DOHH2 (cell line): ENCODE results near the gene SMPD1.

Source experiments
- H3F3A ChIP-seq: fragments of 200-600 bp; sonication (generic), shearing (Covaris generic); 2 replicates; pipeline ENCODE4 v1.6.0; 2016; ENCODE audit warnings: antibody characterized with exemption, mild to moderate bottlenecking; ENCODE audit not compliant: control insufficient read depth, insufficient read depth
- H3K27ac ChIP-seq: fragments of 200-600 bp; sonication (generic); 2 replicates; pipeline ENCODE4 v1.5.1; 2014; ENCODE audit warnings: low read depth, mild to moderate bottlenecking, low read length, moderate library complexity
- H3K27me3 ChIP-seq: fragments of 200-600 bp; sonication (generic); 2 replicates; pipeline ENCODE4 v1.6.1; 2014; ENCODE audit warnings: mild to moderate bottlenecking, low read length, mixed read lengths; ENCODE audit not compliant: control insufficient read depth
- H3K36me3 ChIP-seq: fragments of 200-600 bp; sonication (generic); 2 replicates; pipeline ENCODE4 v1.6.1; 2014; ENCODE audit warnings: mild to moderate bottlenecking, low read length, moderate library complexity, mixed read lengths; ENCODE audit not compliant: control insufficient read depth
- H3K4me1 ChIP-seq: fragments of 200-600 bp; sonication (generic); 2 replicates; pipeline ENCODE4 v1.6.1; 2014; ENCODE audit warnings: mild to moderate bottlenecking, low read length, mixed read lengths; ENCODE audit not compliant: control insufficient read depth
- H3K4me2 ChIP-seq: fragments of 200-600 bp; sonication (generic); 2 replicates; pipeline ENCODE4 v1.6.0; 2014; ENCODE audit warnings: mild to moderate bottlenecking, low read length, moderate library complexity
- H3K4me3 ChIP-seq: fragments of 200-600 bp; sonication (generic); 2 replicates; pipeline ENCODE4 v1.5.1; 2014; ENCODE audit warnings: mild to moderate bottlenecking, low read length, mixed read lengths
- H3K79me2 ChIP-seq: fragments of 200-600 bp; sonication (generic); 2 replicates; pipeline ENCODE4 v1.6.1; 2014; ENCODE audit warnings: mild to moderate bottlenecking, low read length, mixed read lengths; ENCODE audit not compliant: control insufficient read depth
- H3K9me2 ChIP-seq: fragments of 200-600 bp; sonication (generic); replicated peaks from 2 replicates; pipeline ENCODE4 v1.6.1; 2014; ENCODE audit warnings: mild to moderate bottlenecking, low read length, mixed read lengths; ENCODE audit not compliant: control insufficient read depth
- H3K9me3 ChIP-seq: fragments of 200-600 bp; sonication (generic); 2 replicates; pipeline ENCODE4 v1.6.1; 2014; ENCODE audit warnings: antibody characterized with exemption, low read length, mixed read lengths; ENCODE audit not compliant: control insufficient read depth, insufficient read depth
- H4K20me1 ChIP-seq: fragments of 200-600 bp; sonication (generic); 2 replicates; pipeline ENCODE4 v1.6.0; 2014; ENCODE audit warnings: low read depth, mild to moderate bottlenecking, antibody characterized with exemption, low read length, moderate library complexity; ENCODE audit not compliant: control insufficient read depth, insufficient read depth
- EZH2phosphoT487 ChIP-seq: fragments of 200-600 bp; sonication (generic); IDR thresholded peaks from 2 replicates; pipeline ENCODE4 v1.6.1; 2017; ENCODE audit warnings: borderline replicate concordance, mild to moderate bottlenecking, antibody characterized with exemption, low read length, moderate library complexity, mixed read lengths
- TF ChIP-seq, protein P1 (sequence below): fragments of 200-600 bp; sonication (generic); IDR thresholded peaks from one replicate; pipeline ENCODE4 v1.5.1; 2014; ENCODE audit warnings: antibody characterized with exemption, mild to moderate bottlenecking, low read depth, low read length; ENCODE audit not compliant: poor library complexity, severe bottlenecking

SMPD1 gene

DNA sequence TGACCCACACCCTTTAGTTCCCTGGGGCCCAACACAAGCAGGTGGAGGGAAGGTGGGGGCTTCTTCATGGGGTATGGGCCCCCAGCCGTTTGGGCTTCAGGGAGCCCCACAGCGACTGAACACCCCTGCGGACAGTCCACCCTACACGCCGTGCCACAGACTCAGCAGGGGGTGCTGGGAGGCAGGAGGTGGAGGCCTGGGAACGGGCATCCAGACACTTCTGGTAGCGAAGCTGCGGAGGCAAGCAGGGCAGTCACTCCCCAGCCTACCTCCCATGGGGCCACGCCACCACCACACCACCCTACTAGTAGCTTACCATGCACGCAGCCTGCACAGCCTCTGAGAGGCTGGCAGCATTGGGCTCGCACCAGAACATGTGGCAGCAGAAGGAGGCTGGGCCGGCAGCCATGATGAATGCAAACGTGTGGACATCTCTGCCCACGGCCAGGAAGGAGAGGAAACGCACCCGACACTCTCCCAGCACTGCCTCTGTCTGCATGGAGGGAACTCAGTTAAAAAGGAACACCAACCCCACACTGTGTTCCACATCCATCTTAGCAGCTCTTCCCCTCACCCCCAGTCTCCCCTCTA, 5.3 kb downstream of the SMPD1 start:
- no peaks in the 10 kb centered on the region for H3K9me3 ChIP-seq
- H3K27me3 ChIP-seq, result no peaks in the 10 kb centered on the region
- H3K36me3 ChIP-seq, result no peaks in the 10 kb centered on the region
- peaks cover 6% of the 10 kb centered on the region for H3K4me1 ChIP-seq
- H3F3A ChIP-seq, result no peaks in the 10 kb centered on the region
- H3K4me2 ChIP-seq, result no peak overlapping the region
- H3K9me2 ChIP-seq, result no peaks in the 10 kb centered on the region
- H3K79me2 ChIP-seq, result no peaks in the 10 kb centered on the region
- no peaks in the 10 kb centered on the region for H4K20me1 ChIP-seq
- TF ChIP-seq, protein P1, sequence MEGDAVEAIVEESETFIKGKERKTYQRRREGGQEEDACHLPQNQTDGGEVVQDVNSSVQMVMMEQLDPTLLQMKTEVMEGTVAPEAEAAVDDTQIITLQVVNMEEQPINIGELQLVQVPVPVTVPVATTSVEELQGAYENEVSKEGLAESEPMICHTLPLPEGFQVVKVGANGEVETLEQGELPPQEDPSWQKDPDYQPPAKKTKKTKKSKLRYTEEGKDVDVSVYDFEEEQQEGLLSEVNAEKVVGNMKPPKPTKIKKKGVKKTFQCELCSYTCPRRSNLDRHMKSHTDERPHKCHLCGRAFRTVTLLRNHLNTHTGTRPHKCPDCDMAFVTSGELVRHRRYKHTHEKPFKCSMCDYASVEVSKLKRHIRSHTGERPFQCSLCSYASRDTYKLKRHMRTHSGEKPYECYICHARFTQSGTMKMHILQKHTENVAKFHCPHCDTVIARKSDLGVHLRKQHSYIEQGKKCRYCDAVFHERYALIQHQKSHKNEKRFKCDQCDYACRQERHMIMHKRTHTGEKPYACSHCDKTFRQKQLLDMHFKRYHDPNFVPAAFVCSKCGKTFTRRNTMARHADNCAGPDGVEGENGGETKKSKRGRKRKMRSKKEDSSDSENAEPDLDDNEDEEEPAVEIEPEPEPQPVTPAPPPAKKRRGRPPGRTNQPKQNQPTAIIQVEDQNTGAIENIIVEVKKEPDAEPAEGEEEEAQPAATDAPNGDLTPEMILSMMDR, result no peak
- no peak for TF ChIP-seq EZH2phosphoT487
- H3K27ac ChIP-seq, result no peak overlapping the region
- no peak overlapping the region for H3K4me3 ChIP-seq

DNA sequence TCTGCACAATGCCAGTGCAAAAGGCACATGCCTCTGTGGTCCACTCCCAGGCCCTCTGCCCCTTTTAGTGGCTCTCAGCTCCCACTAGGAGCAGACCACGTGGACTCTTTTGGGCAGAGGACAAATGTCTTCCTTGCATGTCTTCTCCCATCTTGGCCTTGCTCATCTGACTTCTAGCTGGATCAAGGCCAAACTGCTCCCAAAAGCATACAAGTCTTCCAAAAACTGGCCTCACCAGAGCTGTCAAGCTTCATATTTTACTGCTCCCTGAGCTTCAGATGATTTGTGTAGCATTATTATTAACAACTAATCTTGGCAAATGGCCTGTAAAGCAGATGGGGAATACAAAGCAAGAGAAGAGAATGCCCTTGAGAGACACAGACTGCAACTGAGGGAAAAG, 6.9 kb downstream of the SMPD1 start:
- Histone ChIP-seq H3K27me3 (no peaks in the 10 kb centered on the region), H4K20me1 (no peaks in the 10 kb centered on the region), H3K9me3 (no peaks in the 10 kb centered on the region), H3K4me2 (no peak overlapping the region), H3K4me1 (peaks cover 10% of the 10 kb centered on the region), H3K4me3 (no peak overlapping the region), H3K36me3 (no peaks in the 10 kb centered on the region), H3F3A (no peaks in the 10 kb centered on the region), H3K9me2 (no peaks in the 10 kb centered on the region), H3K79me2 (no peaks in the 10 kb centered on the region), H3K27ac (no peak overlapping the region)
- TF ChIP-seq, protein P1, result no peak

DNA sequence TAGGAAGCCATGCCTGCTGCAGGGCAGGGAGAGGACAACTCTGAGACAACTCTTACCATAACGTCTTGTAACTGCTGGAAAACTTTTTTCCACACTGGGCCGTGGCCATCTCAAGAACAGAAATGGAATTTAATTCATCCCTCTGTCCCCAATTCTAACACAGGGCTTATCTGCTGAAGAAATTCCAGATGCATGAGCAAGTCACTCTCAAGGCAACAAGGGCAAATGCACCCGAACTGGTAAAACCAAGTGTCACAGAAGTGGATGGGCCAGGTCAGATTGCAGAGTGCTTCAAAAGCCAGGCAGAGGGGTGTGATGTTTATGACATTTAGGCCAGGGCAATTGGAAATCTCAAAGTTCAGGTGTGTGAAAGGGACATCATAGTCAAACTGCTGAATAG, 7.4 kb downstream of the SMPD1 start:
- H3K4me3 ChIP-seq, result no peak overlapping the region
- no peak for TF ChIP-seq EZH2phosphoT487
- TF ChIP-seq, protein P1, result no peak
- H3F3A ChIP-seq, result no peaks in the 10 kb centered on the region
- peaks cover 15% of the 10 kb centered on the region for H3K4me1 ChIP-seq
- no peaks in the 10 kb centered on the region for H3K79me2 ChIP-seq
- no peaks in the 10 kb centered on the region for H3K36me3 ChIP-seq
- no peaks in the 10 kb centered on the region for H3K27me3 ChIP-seq
- no peaks in the 10 kb centered on the region for H3K9me3 ChIP-seq
- no peaks in the 10 kb centered on the region for H4K20me1 ChIP-seq
- no peak overlapping the region for H3K27ac ChIP-seq
- H3K4me2 ChIP-seq, result no peak overlapping the region
- H3K9me2 ChIP-seq, result no peaks in the 10 kb centered on the region
